Ovary (tissue), 9 donors: ENCODE measurements around the gene TECR. TPM values are rescaled to one million over a fixed set of nuclear protein-coding genes. Genes with fewer than 3 reads are reported as not detected.
"Not testable (repeated sequence)": the region's sequence is repeated elsewhere in the genome, so short reads cannot be mapped to it uniquely, and the experiment has no call there.

Experiments
- DNase-seq, 5 donors: peaks; one replicate each; pipeline ENCODE4 v3.0.0-alpha.2; 2019 to 2020
- H3K27ac ChIP-seq, 2 donors: fragments of 200-600 bp; one replicate each; pipeline versions ENCODE4 v1.5.1 to v1.8.0; 2019 to 2022
- H3K27me3 ChIP-seq: fragments of 200-600 bp; one replicate; pipeline ENCODE4 v1.8.0; 2022
- H3K36me3 ChIP-seq: fragments of 200-600 bp; sonication (generic); one replicate; pipeline ENCODE4 v1.5.1; 2019
- H3K4me1 ChIP-seq: one replicate; pipeline ENCODE4 v1.8.1; 2013; ENCODE audit warnings: mild to moderate bottlenecking, moderate library complexity; ENCODE audit not compliant: insufficient read depth
- H3K4me3 ChIP-seq: fragments of 200-600 bp; sonication (generic); one replicate; pipeline ENCODE4 v1.5.1; 2017
- H3K9me3 ChIP-seq, 2 donors: fragments of 200-600 bp in 1 of 2; sonication (generic) in 1 of 2; one replicate each; pipeline versions ENCODE4 v1.5.1 to v1.8.1; 2013 to 2019; ENCODE audit warnings: mild to moderate bottlenecking in 1 of 2, moderate library complexity in 1 of 2
- EP300 ChIP-seq: sonication (generic); formaldehyde crosslinking; IDR thresholded peaks from one replicate; pipeline ENCODE4 v1.6.1; 2017; ENCODE audit warnings: antibody characterized with exemption
- POLR2A ChIP-seq: fragments of 450-650 bp; IDR thresholded peaks from one replicate; pipeline ENCODE4 v1.6.1; 2017; ENCODE audit warnings: antibody characterized with exemption, mild to moderate bottlenecking, moderate library complexity
- WGBS, 3 donors: extraction: QIAGEN DNeasy Blood & Tissue Kit in 1 of 3; methylation state at CpG; one replicate each; pipeline versions ENCODE4 v1.1.5 to v1.1.7; 2013 to 2017; 5-methylcytosine and 5-hydroxymethylcytosine counted together
- intact Hi-C, 4 donors: fragments of 100-400 bp; cut with DNase I; formaldehyde crosslinking; loops; one replicate each; pipeline versions ENCODE4 v1.11.0 to v1.15.1; 2022 to 2023
- polyA plus RNA-seq, 2 donors: library from polyadenylated mRNA; stranded (reverse); fragments of 200-250 nt in 1 of 2; fragments of 350-450 nt in 1 of 2; fragmentation: Illumina TruSeq in 1 of 2; extraction: RNeasy Lipid Tissue Mini Kit (QIAGEN cat#74804) in 1 of 2; gene quantifications; one replicate each; pipeline ENCODE4 v1.2.3, GENCODE V29; 2013 to 2014
- total RNA-seq, 7 donors: library from RNA; depleted of rRNA in 2 of 7; stranded (reverse); fragments of >200 nt in 2 of 7; fragmentation: NEBNext Ultra II Directional in 3 of 7; extraction: Animal tissue kit (Norgen Biotek cat#: 25700) in 3 of 7; gene quantifications; one replicate each; pipeline versions ENCODE4 v1.1.0 to v1.2.4, GENCODE V29; 2016 to 2023
- TF ChIP-seq, protein P1 (sequence below), 3 donors: fragments of 450-650 bp in 2 of 3; fragments of 200-600 bp in 1 of 3; IDR thresholded peaks; one replicate each; pipeline versions ENCODE4 v1.5.1 to v1.8.0; 2016 to 2022; ENCODE audit warnings: antibody characterized with exemption in 3 of 3, mild to moderate bottlenecking in 1 of 3
- donor health status: DM: no; HTN: no; CAD: no; lungs with moderate emphysema.
- donor health status: DM: no; HTN: no; CAD: no.
- donor health status: Bipolar disorder and iron deficiency.
- donor health status: DM: yes; HTN: yes; CAD: no.
- donor health status: DM: no; HTN: no; CAD: no.
- donor health status: DM: yes; HTN: yes; CAD: no.

Gene TECR
- total and polyA plus RNA-seq, 9 donors = 22.3 to 115 (median 92.4) TPM

DNA sequence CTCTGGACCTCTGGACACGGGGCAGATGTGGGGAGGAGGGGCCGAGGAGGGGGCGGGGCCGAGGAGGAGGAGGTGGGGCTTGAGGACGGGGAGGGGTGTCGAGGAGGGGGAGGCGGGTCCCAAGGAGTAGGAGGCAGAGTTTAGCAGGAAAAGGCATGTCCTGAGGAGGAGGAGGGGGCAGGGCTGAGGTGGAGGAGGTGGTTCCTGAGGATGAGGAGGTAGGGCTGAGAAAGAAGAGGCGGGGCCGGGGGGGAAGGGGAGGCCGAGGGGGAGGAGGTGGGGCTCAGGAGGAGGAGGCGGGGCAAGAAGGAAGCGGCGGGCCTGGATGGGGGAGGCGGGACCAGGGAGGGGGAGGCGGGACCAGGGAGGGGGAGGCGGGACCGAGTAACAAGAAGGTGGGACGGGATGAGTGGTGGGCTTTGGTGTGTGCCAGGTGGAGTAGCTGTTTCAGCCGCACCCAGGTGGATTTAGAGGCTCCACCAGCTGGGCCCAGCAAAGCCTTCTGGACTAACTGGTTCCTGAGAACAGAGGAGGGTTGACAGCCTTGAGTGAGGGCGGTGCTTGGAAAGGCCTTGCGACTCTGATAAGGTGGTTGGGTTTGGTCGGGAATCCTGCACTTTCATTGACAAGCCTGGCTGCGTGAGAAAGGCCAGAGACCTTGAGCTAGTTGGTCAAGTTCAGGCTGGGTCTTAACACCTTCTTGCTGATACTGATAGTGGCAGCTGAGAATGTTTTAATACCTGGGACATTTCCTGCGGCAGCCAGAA is 7.7 kb downstream of the TECR start:
- Histone ChIP-seq H3K36me3 (no peaks in the 10 kb centered on the region), H3K4me3 (no peak overlapping the region), H3K27ac (no peak overlapping the region), H3K9me3 (no peaks in the 10 kb centered on the region), H3K4me1 (peaks cover 4% of the 10 kb centered on the region), H3K27me3 (no peaks in the 10 kb centered on the region)
- intact Hi-C loops = no loop called here
- TF ChIP-seq, protein P1, sequence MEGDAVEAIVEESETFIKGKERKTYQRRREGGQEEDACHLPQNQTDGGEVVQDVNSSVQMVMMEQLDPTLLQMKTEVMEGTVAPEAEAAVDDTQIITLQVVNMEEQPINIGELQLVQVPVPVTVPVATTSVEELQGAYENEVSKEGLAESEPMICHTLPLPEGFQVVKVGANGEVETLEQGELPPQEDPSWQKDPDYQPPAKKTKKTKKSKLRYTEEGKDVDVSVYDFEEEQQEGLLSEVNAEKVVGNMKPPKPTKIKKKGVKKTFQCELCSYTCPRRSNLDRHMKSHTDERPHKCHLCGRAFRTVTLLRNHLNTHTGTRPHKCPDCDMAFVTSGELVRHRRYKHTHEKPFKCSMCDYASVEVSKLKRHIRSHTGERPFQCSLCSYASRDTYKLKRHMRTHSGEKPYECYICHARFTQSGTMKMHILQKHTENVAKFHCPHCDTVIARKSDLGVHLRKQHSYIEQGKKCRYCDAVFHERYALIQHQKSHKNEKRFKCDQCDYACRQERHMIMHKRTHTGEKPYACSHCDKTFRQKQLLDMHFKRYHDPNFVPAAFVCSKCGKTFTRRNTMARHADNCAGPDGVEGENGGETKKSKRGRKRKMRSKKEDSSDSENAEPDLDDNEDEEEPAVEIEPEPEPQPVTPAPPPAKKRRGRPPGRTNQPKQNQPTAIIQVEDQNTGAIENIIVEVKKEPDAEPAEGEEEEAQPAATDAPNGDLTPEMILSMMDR (IDR thresholded peaks at IDR 0.05) = no peak
- TF ChIP-seq EP300 = no peak
- TF ChIP-seq POLR2A = no peak
- 9 to 17% (median 11%) methylated on average over 21 to 23 of the region's 24 CpGs for WGBS, 3 donors
- DNase-seq = peak; percentile 73 to 81 (median 80)

DNA sequence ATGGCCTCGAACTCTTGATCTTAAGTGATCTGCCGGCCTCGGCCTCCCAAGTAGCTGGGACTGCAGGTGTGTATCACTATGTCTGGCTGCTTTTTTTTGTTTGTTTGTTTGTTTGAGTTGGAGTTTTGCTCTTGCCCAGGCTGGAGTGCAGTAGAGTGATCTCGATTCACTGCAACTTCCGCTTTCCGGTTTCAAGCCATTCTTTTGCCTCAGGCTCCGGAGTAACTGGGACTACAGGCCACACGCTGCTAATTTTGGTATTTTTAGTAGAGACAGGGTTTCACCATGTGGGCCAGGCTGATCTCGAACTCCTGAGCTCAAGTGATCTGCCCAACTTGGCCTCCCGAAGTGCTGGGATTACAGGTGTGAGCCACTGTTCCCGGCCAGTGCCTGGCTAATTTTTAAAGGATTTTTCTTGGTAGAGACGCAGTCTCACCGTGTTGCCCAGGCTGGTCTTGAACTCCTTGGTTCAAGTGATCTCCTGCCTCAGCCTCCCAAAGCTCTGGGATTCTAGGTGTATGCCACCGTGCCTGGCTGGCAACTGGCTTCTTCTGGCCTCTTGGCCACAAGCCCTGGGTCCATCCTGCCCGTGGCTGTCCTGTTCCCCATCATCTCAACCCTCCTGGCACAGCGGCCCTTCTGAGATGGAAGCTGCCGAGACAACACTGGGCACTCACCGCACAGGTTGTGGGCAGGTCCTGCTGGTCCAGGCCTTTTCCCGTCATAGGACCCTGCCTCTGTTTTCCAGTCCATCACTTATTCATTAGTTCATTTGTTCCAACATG is 11.5 kb downstream of the TECR start:
- H3K27me3 ChIP-seq = no peaks in the 10 kb centered on the region
- intact Hi-C loops = no loop called here
- no peak overlapping the region for H3K4me3 ChIP-seq
- no peak for TF ChIP-seq EP300
- TF ChIP-seq POLR2A = no peak
- DNase-seq = no peak
- no peak overlapping the region for H3K27ac ChIP-seq
- WGBS, 3 donors = 90 to 93% (median 92%) methylated on average over 19 of the region's 19 CpGs
- peaks cover 4% of the 10 kb centered on the region for H3K4me1 ChIP-seq
- H3K36me3 ChIP-seq = no peaks in the 10 kb centered on the region
- H3K9me3 ChIP-seq = no peaks in the 10 kb centered on the region

- intact Hi-C loops, H3K4me3 ChIP-seq, H3K36me3 ChIP-seq, H3K27me3 ChIP-seq, DNase-seq, H3K9me3 ChIP-seq, H3K27ac ChIP-seq, H3K4me1 ChIP-seq: not testable (repeated sequence)
- 79 to 96% (median 84%) methylated on average over 5 of the region's 5 CpGs for WGBS, 3 donors
These were observed 12.6 kb downstream of the TECR start for GRCh38 chr19:14541979-14542378.

GRCh38 chr19:14542711-14543328 is 13.4 kb downstream of the TECR start:
- no peak overlapping the region for H3K27ac ChIP-seq
- H3K36me3 ChIP-seq = no peaks in the 10 kb centered on the region
- TF ChIP-seq EP300 (no peak), POLR2A (no peak)
- TF ChIP-seq, protein P1 (IDR thresholded peaks at IDR 0.05) = no peak
- intact Hi-C loops = no loop called here
- H3K9me3 ChIP-seq = no peaks in the 10 kb centered on the region
- 51 to 61% (median 52%) methylated on average over 7 of the region's 7 CpGs for WGBS, 3 donors
- no peak overlapping the region for H3K4me3 ChIP-seq
- H3K27me3 ChIP-seq = no peaks in the 10 kb centered on the region
- DNase-seq = no peak
- H3K4me1 ChIP-seq = no peaks in the 10 kb centered on the region

DNA sequence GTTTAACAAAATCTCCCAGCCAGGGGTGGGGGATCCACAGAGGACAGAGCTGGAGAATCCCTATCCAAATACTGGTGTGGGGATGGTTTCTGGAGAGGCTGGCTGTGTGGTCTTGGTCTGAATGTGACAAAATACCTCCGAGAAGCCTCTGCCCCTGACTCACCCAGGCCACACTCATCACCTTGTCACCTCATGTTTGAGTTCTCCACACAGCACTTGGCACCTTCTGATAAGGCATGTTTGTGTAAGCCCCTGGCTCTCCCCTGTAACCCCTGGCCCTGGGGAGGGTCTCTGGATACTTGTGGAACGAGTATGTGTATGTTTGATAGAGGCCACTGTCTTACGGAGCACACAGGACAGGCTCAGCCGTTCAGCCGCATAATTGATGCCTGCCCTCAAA is 14.7 kb downstream of the TECR start:
- H3K4me3 ChIP-seq = no peak overlapping the region
- no peak for DNase-seq
- no peaks in the 10 kb centered on the region for H3K9me3 ChIP-seq
- H3K27me3 ChIP-seq = no peaks in the 10 kb centered on the region
- no peaks in the 10 kb centered on the region for H3K4me1 ChIP-seq
- WGBS, 3 donors = 86 to 96% (median 90%) methylated on average over 5 of the region's 5 CpGs
- no peaks in the 10 kb centered on the region for H3K36me3 ChIP-seq
- intact Hi-C loops = no loop called here
- no peak overlapping the region for H3K27ac ChIP-seq
- TF ChIP-seq, protein P1 (IDR thresholded peaks at IDR 0.05) = no peak
